ENCODE measurements around the gene FAM32A.

Gene FAM32A

DNA sequence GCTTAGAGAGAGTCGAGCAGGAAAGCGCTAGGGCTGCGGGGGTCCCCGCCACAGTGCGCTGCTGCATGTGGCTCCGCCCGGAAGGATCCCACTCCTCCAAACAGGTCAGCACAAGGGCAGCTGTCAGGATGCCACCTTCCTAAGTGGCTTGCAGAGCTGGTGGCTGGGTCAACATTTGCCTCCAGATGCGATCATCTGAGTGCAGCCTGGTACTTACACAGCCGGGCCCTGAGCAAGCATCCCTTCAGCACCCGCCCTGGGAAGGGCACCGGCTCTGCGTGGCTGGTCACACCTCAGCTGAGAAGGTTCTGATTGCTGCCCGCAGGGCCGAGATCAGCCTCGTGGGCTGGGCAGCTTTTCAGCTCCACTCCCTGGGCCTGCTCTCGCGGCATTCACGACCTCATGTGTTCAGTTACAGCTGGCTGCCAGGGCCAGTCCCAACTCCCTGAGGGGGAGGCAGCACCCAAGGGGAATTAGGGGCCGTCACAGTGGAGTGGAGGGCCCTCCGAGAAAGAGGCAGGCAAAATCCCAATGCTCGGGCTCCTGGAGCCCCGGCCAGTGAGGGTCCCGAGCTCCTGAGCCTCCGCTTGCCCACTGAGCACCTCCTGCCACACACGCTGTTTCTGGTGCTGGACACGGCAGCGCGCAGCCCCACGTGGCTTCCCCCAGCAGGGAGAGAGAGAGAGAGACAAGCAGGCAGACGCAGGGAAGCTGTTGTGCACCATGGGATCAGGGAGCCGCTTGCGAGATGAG lies 39.3 kb downstream of the FAM32A start:
- no peak for DNase-seq (ENCODE audit: low read depth in 3 of 3, low spot score in 1 of 3)

DNA sequence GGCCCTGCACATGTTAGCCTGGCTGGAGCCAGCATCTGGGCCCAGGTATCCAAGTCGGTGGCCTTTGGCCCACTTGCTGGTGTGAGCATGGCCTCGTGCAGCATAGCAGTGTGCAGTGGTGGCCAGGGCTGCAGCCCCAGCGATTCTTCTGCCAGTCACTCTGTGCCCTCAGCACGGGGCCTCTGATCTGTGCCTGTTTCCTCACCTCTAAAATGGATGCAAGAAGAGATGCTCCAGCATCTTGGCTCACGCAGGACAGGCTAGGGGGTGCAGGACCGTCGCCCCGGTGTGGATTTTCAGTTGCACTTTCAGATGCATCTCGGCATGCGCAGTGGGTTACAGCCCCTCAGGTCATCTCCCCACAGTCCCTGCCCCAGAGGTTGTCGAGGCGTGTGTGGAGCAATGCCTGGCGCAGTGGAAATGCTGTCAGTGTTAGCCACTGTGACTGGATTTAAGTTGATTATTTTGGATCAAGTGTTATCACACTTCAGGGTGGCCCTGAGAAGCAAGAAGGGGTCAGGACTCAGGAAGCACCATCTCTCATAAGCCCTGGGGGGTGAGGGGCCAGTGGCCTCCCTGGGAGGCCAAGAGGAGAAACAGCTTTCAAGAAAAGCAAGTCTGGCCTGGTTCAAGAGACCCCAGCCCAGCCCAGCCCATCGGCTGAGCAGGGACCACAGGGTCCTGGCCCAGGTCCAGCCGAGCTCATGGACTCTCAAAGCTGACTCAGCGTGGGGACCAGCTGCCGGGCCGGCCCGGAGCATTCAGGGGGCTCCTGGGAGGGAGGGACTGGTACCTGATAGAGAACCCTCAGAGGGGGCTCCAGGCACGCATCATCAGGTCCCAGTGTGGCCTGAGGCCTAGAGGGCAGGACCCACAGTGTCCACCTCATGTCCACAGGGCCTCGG lies 40.3 kb downstream of the FAM32A start:
- no peak for DNase-seq (ENCODE audit: low read depth in 3 of 3, low spot score in 1 of 3)

GRCh38 chr19:16226184-16226591 lies 41.0 kb downstream of the FAM32A start:
- DNase-seq (ENCODE audit: low read depth in 3 of 3, low spot score in 1 of 3) = no peak

- DNase-seq (ENCODE audit: low read depth in 3 of 3, low spot score in 1 of 3) = no peak
Measured at GRCh38 chr19:16226878-16227836, 41.9 kb downstream of the FAM32A start.

DNA sequence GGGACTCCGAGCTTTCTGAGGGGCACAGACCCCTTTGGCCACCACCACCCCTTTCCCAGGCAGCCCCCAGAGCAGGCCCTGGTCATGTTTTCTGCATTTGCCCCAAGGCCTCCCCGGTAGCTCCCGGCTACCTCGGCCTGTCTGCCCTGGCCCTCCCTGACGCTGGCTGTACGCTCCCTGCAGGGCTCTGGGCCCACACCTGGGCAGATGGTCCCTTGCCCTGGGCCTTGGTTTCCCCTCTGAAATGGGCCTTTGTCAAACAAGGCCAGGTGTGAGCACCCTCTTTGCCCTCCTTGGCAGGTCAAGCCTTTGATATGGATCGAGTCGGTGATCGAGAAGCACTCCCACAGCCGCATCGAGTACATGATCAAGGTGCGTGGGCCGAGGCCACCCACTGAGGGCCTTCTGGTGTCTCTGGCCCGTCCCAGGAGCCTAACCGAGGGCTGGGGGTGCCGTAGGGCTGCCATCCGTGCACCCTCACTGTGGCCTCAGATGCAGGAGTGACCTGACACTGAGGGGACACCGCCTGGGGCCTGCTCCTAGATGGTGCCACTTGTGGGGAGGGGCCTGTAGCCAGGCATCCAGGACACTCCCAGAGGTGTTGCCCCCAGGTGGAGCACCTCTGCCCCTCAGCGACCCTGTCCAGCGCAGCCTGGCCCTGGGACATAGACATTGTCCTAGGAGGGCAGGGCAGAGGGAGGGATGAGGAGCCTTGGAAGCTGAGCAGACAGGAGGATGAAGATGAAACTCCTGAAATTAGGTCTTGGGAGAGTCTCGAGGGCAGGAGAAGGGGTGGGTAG lies 42.8 kb downstream of the FAM32A start:
- no peak for DNase-seq (ENCODE audit: low read depth in 3 of 3, low spot score in 1 of 3)

GRCh38 chr19:16228637-16229321 lies 43.6 kb downstream of the FAM32A start:
- no peak for DNase-seq (ENCODE audit: low read depth in 3 of 3, low spot score in 1 of 3)

- DNase-seq (ENCODE audit: low read depth in 3 of 3, low spot score in 1 of 3) = no peak
Measured at GRCh38 chr19:16229322-16229641, 44.1 kb downstream of the FAM32A start.

- no peak for DNase-seq (ENCODE audit: low read depth in 3 of 3, low spot score in 1 of 3)
Measured at GRCh38 chr19:16232127-16232526, 46.9 kb downstream of the FAM32A start.

GRCh38 chr19:16232568-16232967 lies 47.4 kb downstream of the FAM32A start:
- no peak for DNase-seq (ENCODE audit: low read depth in 3 of 3, low spot score in 1 of 3)

DNA sequence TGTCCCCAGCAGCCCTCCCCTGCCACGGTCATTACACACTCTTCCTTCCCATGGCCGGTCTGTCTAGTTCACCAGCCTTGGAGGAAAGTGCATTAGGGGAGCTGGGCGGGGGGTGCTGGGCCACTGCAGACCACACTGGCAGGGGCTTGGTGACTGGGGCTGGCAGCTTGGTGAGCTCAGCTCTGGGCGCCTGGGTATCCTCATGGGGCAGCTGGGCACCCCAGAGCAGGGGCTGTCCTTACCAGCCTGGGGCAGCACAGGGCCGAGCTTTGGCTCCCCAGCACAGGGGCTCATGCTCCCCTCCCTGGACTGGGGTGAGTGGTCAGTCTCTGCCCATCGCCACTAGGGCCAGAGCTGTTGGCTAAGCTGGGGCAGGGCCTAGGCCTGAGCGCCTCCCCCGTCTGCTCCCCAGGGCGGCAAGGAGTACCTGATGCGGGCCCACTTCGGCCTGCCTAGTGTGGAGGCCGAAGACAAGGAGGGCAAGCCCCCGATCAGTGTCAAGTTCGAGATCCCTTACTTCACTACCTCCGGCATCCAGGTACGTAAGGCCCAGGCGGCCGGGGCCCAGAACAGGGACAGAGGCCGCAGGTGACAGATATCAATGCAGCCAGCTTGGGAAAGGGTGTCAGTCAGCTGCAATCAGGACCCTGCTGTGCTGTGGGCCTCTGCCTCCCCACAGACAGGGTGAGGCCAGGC lies 48.0 kb downstream of the FAM32A start:
- no peak for DNase-seq (ENCODE audit: low read depth in 3 of 3, low spot score in 1 of 3)

GRCh38 chr19:16233836-16234551 lies 48.8 kb downstream of the FAM32A start:
- no peak for DNase-seq (ENCODE audit: low read depth in 3 of 3, low spot score in 1 of 3)

DNA sequence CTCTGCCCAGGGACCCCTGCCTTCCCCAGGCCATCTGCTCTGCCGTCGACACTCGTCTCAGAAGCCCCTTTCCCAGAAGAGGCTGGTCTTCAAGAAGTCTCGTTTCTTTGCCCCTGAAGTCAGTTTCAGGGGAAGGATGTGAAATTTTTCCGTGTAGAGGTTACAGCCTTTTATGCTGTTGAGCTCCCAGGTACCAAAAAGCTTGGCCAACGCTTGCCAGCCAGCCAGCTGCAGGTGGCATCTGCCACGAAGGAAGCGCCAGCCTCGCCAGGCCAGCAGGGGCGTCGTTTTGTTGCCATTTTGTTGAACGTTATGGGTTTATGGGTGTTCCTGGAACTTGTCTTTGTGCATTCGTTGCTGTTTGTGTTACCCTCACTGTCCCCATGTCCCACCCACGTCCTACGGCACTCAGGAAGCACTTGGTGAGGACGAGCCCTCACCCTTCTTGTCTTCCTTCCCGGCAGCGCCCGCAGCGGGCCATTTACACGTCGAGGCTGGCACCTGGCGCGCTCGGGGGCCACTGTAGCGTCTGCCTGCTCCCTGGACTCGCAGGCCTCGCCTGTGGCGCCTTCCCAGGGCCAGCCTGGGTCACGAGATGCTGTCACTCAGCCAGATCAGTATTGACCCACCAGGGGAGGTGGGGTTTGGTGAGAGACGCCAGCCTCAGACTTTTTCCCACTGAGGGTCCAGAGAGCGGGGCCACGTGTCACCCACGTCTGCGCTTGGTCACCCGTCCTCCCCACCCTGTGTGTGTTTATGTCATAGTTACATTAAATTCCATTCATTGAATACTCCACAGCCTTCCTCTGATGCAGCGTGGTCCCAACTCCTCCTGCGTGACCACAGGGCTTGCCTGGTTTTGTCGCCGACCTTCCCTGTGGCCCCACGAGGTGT lies 49.6 kb downstream of the FAM32A start:
- DNase-seq (ENCODE audit: low read depth in 3 of 3, low spot score in 1 of 3) = no peak

DNA sequence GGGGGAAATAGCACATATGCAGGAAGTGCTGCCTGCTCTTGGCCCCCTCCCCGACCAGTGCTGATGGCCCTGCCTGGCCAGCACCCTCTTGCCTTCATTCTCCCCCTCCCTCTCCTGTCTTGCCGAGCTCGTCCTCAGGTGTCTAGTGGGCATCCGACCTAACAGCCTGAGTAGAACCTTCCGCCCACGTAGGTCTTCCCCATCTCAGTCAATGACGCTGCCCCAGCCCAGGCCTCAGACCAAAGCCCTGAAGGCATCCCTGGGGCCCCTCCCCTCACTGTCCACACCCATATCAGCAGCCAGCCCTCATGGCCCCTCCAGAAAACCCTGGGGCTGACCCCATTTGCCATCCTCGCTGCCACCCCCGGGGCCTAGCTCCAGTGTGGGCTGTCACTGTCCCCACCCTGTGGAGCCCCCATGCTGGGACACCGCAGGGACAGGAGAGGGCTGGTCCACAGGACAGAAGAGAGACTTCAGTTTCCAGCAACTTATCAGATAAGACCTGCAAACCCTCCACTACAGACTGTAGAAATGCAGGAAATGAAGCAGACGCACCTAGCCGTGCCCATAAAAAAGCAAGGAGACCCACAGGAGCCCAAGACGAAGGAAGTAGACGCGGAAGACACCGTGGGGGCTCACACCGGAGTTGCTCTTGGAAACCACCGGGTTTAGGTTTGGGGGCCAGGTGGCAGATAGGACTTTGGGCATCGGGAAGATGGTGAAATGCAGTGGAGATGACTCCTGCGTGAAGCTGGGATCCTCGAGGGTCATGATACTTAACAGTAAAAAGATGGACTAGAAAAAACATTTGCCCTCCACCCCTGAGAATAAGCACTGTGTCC lies 50.8 kb downstream of the FAM32A start:
- DNase-seq (ENCODE audit: low read depth in 3 of 3, low spot score in 1 of 3) = no peak
